H9 (cell line): ENCODE results near the gene SLC25A36. TPM values are rescaled to one million over a fixed set of nuclear protein-coding genes. Genes with fewer than 3 reads are reported as not detected.

Experiments
- DNase-seq: peaks from one replicate; pipeline ENCODE4 v3.0.0-alpha.2; 2017
- H2AFZ ChIP-seq: one replicate; pipeline ENCODE4 v1.6.1; 2013; ENCODE audit warnings: mild to moderate bottlenecking, low read length, control low read depth, moderate library complexity
- H2AK5ac ChIP-seq: 2 replicates; pipeline ENCODE4 v1.6.1; 2013; ENCODE audit warnings: low read length, control low read depth, mixed read lengths; ENCODE audit not compliant: insufficient read length
- H2BK120ac ChIP-seq: one replicate; pipeline ENCODE4 v1.6.1; 2013; ENCODE audit warnings: low read depth, mild to moderate bottlenecking, low read length, control low read depth, inconsistent platforms; ENCODE audit not compliant: poor library complexity, severe bottlenecking
- H2BK12ac ChIP-seq: 2 replicates; pipeline ENCODE4 v1.6.1; 2013; ENCODE audit warnings: low read length, control low read depth, mixed read lengths, low read depth; ENCODE audit not compliant: insufficient read length
- H2BK15ac ChIP-seq: 2 replicates; pipeline ENCODE4 v1.6.1; 2013; ENCODE audit warnings: low read depth, low read length, control low read depth
- H2BK20ac ChIP-seq: one replicate; pipeline ENCODE4 v1.6.1; 2013; ENCODE audit warnings: low read depth, mild to moderate bottlenecking, low read length, control low read depth, inconsistent platforms; ENCODE audit not compliant: poor library complexity, severe bottlenecking
- H2BK5ac ChIP-seq: 2 replicates; pipeline ENCODE4 v1.6.1; 2013; ENCODE audit warnings: low read length, control low read depth, mixed read lengths; ENCODE audit not compliant: insufficient read length
- H3K14ac ChIP-seq: 2 replicates; pipeline ENCODE4 v1.6.1; 2013; ENCODE audit warnings: low read length, control low read depth; ENCODE audit not compliant: insufficient read depth
- H3K18ac ChIP-seq: 2 replicates; pipeline ENCODE4 v1.6.1; 2013; ENCODE audit warnings: low read depth, mild to moderate bottlenecking, mixed read lengths, low read length, control low read depth; ENCODE audit not compliant: insufficient read length
- H3K23ac ChIP-seq: 2 replicates; pipeline ENCODE4 v1.6.1; 2013; ENCODE audit warnings: low read length, control low read depth, mixed read lengths, low read depth; ENCODE audit not compliant: insufficient read length
- H3K23me2 ChIP-seq: 2 replicates; pipeline ENCODE4 v1.6.1; 2013; ENCODE audit warnings: low read depth, mild to moderate bottlenecking, mixed read lengths, low read length, control low read depth; ENCODE audit not compliant: insufficient read length, poor library complexity, severe bottlenecking
- H3K27ac ChIP-seq: 2 replicates; pipeline ENCODE4 v1.5.1; 2013; ENCODE audit warnings: low read length, control low read depth, mixed read lengths, low read depth; ENCODE audit not compliant: insufficient read length
- H3K27me3 ChIP-seq: 2 replicates; pipeline ENCODE4 v1.6.1; 2013; ENCODE audit warnings: low read length, control low read depth, inconsistent platforms; ENCODE audit not compliant: insufficient read depth
- H3K4ac ChIP-seq: 2 replicates; pipeline ENCODE4 v1.6.1; 2013; ENCODE audit warnings: low read depth, mild to moderate bottlenecking, control low read depth, inconsistent platforms, low read length, moderate library complexity
- H3K4me1 ChIP-seq: 2 replicates; pipeline ENCODE4 v1.6.1; 2013; ENCODE audit warnings: low read length, control low read depth, inconsistent platforms; ENCODE audit not compliant: insufficient read depth
- H3K4me2 ChIP-seq: 2 replicates; pipeline ENCODE4 v1.6.1; 2013; ENCODE audit warnings: low read length, control low read depth, mixed read lengths; ENCODE audit not compliant: insufficient read length, insufficient read depth
- H3K56ac ChIP-seq: 2 replicates; pipeline ENCODE4 v1.6.1; 2013; ENCODE audit warnings: low read depth, mild to moderate bottlenecking, mixed read lengths, low read length, control low read depth; ENCODE audit not compliant: insufficient read length
- H3K79me1 ChIP-seq: 2 replicates; pipeline ENCODE4 v1.6.1; 2013; ENCODE audit warnings: low read depth, mild to moderate bottlenecking, moderate library complexity, low read length, control low read depth, inconsistent platforms; ENCODE audit not compliant: insufficient read depth, poor library complexity, severe bottlenecking
- H3K79me2 ChIP-seq: 2 replicates; pipeline ENCODE4 v1.6.1; 2013; ENCODE audit warnings: low read length, control low read depth, inconsistent platforms; ENCODE audit not compliant: insufficient read depth
- H3K9ac ChIP-seq: 2 replicates; pipeline ENCODE4 v1.6.1; 2013; ENCODE audit warnings: low read length, control low read depth, mixed read lengths; ENCODE audit not compliant: insufficient read length; ENCODE audit errors: extremely low read depth
- H3K9me3 ChIP-seq: one replicate; pipeline ENCODE4 v1.6.1; 2013; ENCODE audit warnings: low read depth, low read length, inconsistent platforms; ENCODE audit not compliant: control insufficient read depth
- H3T11ph ChIP-seq: one replicate; pipeline ENCODE4 v1.6.1; 2013; ENCODE audit warnings: mild to moderate bottlenecking, low read length, control low read depth, inconsistent platforms
- H4K20me1 ChIP-seq: one replicate; pipeline ENCODE4 v1.6.1; 2013; ENCODE audit not compliant: control insufficient read depth, insufficient read length, insufficient read depth
- H4K5ac ChIP-seq: 2 replicates; pipeline ENCODE4 v1.6.1; 2013; ENCODE audit warnings: low read depth, mild to moderate bottlenecking, mixed read lengths, low read length, control low read depth; ENCODE audit not compliant: insufficient read length
- H4K8ac ChIP-seq: replicated peaks from 2 replicates; pipeline ENCODE4 v1.6.1; 2013; ENCODE audit warnings: low read length, control low read depth, mixed read lengths, low read depth; ENCODE audit not compliant: insufficient read length
- H4K91ac ChIP-seq: 2 replicates; pipeline ENCODE4 v1.6.1; 2013; ENCODE audit warnings: low read depth, mild to moderate bottlenecking, moderate library complexity, mixed read lengths, low read length, control low read depth; ENCODE audit not compliant: insufficient read length
- H3K27ac Mint-ChIP-seq, 3 experiments: 2 replicates in 2 of 3; 3 replicates in 1 of 3; pipeline ENCODE4 v1.8.0; 2020 to 2021; ENCODE audit warnings: mixed read lengths in 3 of 3, mild to moderate bottlenecking in 1 of 3, moderate library complexity in 1 of 3
- H3K27me3 Mint-ChIP-seq: 2 replicates; pipeline ENCODE4 v1.8.0; 2021; ENCODE audit warnings: low read depth, mild to moderate bottlenecking, moderate library complexity, mixed read lengths
- H3K36me3 Mint-ChIP-seq, 3 experiments: 2 replicates in 2 of 3; 3 replicates in 1 of 3; pipeline ENCODE4 v1.8.0; 2020 to 2021; ENCODE audit warnings: low read depth in 3 of 3, mixed read lengths in 3 of 3; ENCODE audit not compliant: insufficient read depth in 1 of 3
- H3K4me1 Mint-ChIP-seq, 2 experiments: 2 replicates each; pipeline ENCODE4 v1.8.0; 2020; ENCODE audit warnings: mixed read lengths in 2 of 2
- H3K4me3 Mint-ChIP-seq, 2 experiments: 2 replicates in 1 of 2; 3 replicates in 1 of 2; pipeline ENCODE4 v1.8.0; 2020 to 2021; ENCODE audit warnings: mild to moderate bottlenecking in 2 of 2, mixed read lengths in 2 of 2, moderate library complexity in 1 of 2
- H3K9me3 Mint-ChIP-seq, 2 experiments: 2 replicates in 1 of 2; 3 replicates in 1 of 2; pipeline ENCODE4 v1.8.0; 2020; ENCODE audit warnings: mild to moderate bottlenecking in 2 of 2, mixed read lengths in 2 of 2, moderate library complexity in 1 of 2
- CTCF ChIP-seq: fragments of 200-600 bp; sonication (generic); conservative IDR thresholded peaks from 3 replicates; pipeline ENCODE4 v1.8.0; 2021; ENCODE audit warnings: antibody characterized with exemption, mild to moderate bottlenecking
- WGBS: extraction: QIAGEN DNeasy Blood & Tissue Kit; methylation state at CpG from one replicate; pipeline ENCODE4 v1.1.7; 2013; ENCODE audit warnings: missing lambda C conversion rate, low lambda C conversion rate, mixed read lengths; ENCODE audit not compliant: insufficient read length; ENCODE audit errors: extremely low coverage; 5-methylcytosine and 5-hydroxymethylcytosine counted together
- total RNA-seq: library from RNA; stranded (reverse); gene quantifications from 2 replicates; pipeline ENCODE4 v1.2.1, GENCODE V29; 2021

The SLC25A36 gene
- total RNA-seq, 1 experiment from 2014 or later = 70.0 TPM

GRCh38 chr3:140995881-140996280, 54.2 kb downstream of the SLC25A36 start:
- no peak overlapping the region for H3K56ac ChIP-seq
- no peak overlapping the region for H3K4me2 ChIP-seq
- no CpG with 5 or more reads among the region's 2 CpGs for WGBS
- no peak for TF ChIP-seq CTCF
- H3K23ac ChIP-seq = no peak overlapping the region
- H2AK5ac ChIP-seq = no peak overlapping the region
- no peaks in the 10 kb centered on the region for H3K23me2 ChIP-seq
- H2BK12ac ChIP-seq = no peak overlapping the region
- H2BK15ac ChIP-seq = no peak overlapping the region
- H3T11ph ChIP-seq = no peak overlapping the region
- H2AFZ ChIP-seq = no peak overlapping the region
- H3K36me3 Mint-ChIP-seq = peaks cover 0 to 5% (median 0%) of the 10 kb centered on the region in 3 experiments; a peak in 3 of 7 replicates
- no peak overlapping the region for H3K9ac ChIP-seq
- no peaks in the 10 kb centered on the region for H3K27me3 ChIP-seq
- H3K4ac ChIP-seq = no peak overlapping the region
- H2BK20ac ChIP-seq = no peak overlapping the region
- H3K27ac Mint-ChIP-seq = no peak overlapping the region
- H3K4me1 ChIP-seq = no peaks in the 10 kb centered on the region
- no peaks in the 10 kb centered on the region; the same call in 1 of the 2 replicates for H3K27me3 Mint-ChIP-seq
- H3K9me3 ChIP-seq = no peaks in the 10 kb centered on the region
- peaks cover 19 to 22% of the 10 kb centered on the region in 2 experiments for H3K9me3 Mint-ChIP-seq
- no peak overlapping the region for H3K4me3 Mint-ChIP-seq
- DNase-seq = no peak
- H4K5ac ChIP-seq = no peak overlapping the region
- no peak overlapping the region for H3K14ac ChIP-seq
- no peak overlapping the region for H2BK5ac ChIP-seq
- H2BK120ac ChIP-seq = no peak overlapping the region
- no peaks in the 10 kb centered on the region for H3K79me2 ChIP-seq
- H3K79me1 ChIP-seq = no peaks in the 10 kb centered on the region
- no peak overlapping the region for H3K18ac ChIP-seq
- no peaks in the 10 kb centered on the region for H4K20me1 ChIP-seq
- H3K27ac ChIP-seq = no peak overlapping the region
- no peak overlapping the region for H4K91ac ChIP-seq
- H4K8ac ChIP-seq = no peak overlapping the region
- H3K4me1 Mint-ChIP-seq = no peaks in the 10 kb centered on the region
